Nasal cavity respiratory epithelium epithelial cell of viscerocranial mucosa (primary cell): Measurements from ENCODE around the gene ITGAV. TPM values are rescaled to one million over a fixed set of nuclear protein-coding genes. Genes with fewer than 3 reads are reported as not detected.

Source experiments
- total RNA-seq: library from RNA; depleted of rRNA; stranded (reverse); fragments of >200 nt; gene quantifications from 2 replicates; pipeline ENCODE4 v1.2.3, GENCODE V29; 2014

Gene ITGAV
- 145 and 421 TPM in 2 replicates for total RNA-seq

DNA sequence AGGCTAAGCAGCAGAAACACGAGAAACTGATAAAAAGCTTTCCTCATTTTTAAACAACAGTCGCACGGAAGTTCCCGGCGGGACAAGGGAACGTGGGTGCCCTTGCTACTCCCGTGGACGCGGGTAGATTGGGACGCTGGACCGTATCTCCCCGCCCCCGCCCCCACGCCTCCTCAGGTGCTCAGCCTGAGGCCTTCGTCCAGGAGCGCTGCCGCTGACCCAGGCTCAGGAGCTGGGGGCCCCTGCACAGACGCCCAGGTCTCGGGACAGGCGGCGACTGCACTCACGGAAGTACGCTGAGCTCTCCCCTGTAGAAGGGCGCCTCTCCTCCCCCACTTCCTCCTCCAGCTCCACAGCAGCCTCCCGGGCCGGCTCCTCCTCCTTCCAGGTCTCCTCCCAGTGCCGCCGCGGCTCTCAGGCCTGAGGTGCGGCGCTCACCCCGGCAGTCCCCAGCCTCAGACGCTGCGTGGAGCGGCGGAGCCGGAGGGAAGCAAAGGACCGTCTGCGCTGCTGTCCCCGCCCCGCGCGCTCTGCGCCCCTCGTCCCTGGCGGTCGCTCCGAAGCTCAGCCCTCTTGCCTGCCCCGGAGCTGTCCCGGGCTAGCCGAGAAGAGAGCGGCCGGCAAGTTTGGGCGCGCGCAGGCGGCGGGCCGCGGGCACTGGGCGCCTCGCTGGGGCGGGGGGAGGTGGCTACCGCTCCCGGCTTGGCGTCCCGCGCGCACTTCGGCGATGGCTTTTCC lies at the start of gene ITGAV:
Gene ITGAV, plus strand, starts transcription at position 445 of the 738 bp plus-strand sequence. Its CDS starts 283 bp downstream, at position 728.

Other genes starting within 250 kb of the ITGAV start
- gene ZC3H15, start 103.8 kb upstream of the ITGAV start, total RNA-seq: 147 and 181 TPM in 2 replicates
- gene FAM171B, start 104.0 kb downstream of the ITGAV start, total RNA-seq: 1.4 and 4.7 TPM in 2 replicates